Measurements from ENCODE around the gene THAP4.

GRCh38 chr2:241562269-241562891, 74.6 kb downstream of the THAP4 start:
- no peak for TF ChIP-seq CTCF (IDR thresholded peaks at IDR 0.05; ENCODE audit: low read length)
- no peak for TF ChIP-seq EZH2 (optimal IDR thresholded peaks at IDR 0.05; ENCODE audit: low read depth, low read length)
- no peak for TF ChIP-seq EZH2phosphoT487 (IDR thresholded peaks at IDR 0.05; ENCODE audit: low read length)

Measured in MM.1S (cell line).